Measurements from ENCODE around the gene TMEM255A.

TMEM255A gene

GRCh38 chrX:120274958-120275357 lies 36.3 kb downstream of the TMEM255A start:
- Histone ChIP-seq H3K9me2 (replicated peaks; ENCODE audit: insufficient read depth, low read length) (no peaks in the 10 kb centered on the region), H3K9me3 (ENCODE audit: insufficient read depth, low read length) (no peaks in the 10 kb centered on the region), H3K79me2 (ENCODE audit: insufficient read depth, low read length) (no peaks in the 10 kb centered on the region), H2AFZ (ENCODE audit: low read depth, low read length, severe bottlenecking) (no peak overlapping the region), H3K4me3 (ENCODE audit: insufficient read depth, low read length, poor library complexity, severe bottlenecking) (no peak overlapping the region), H3K27ac (ENCODE audit: low read depth, low read length) (no peak overlapping the region), H3F3A (ENCODE audit: insufficient read depth) (no peaks in the 10 kb centered on the region), H4K20me1 (ENCODE audit: low read depth, low read length) (no peaks in the 10 kb centered on the region), H3K4me2 (ENCODE audit: low read depth, low read length, poor library complexity, severe bottlenecking) (no peak overlapping the region), H3K27me3 (ENCODE audit: low read length) (no peaks in the 10 kb centered on the region), H3K9ac (ENCODE audit: low read length) (no peak overlapping the region), H3K36me3 (ENCODE audit: low read length) (no peaks in the 10 kb centered on the region)
- no peak for TF ChIP-seq CTCF (IDR thresholded peaks at IDR 0.05; ENCODE audit: insufficient read depth, low read length, poor library complexity, severe bottlenecking)
- no peak for TF ChIP-seq EZH2phosphoT487 (conservative IDR thresholded peaks at IDR 0.05; ENCODE audit: low read length)

DNA sequence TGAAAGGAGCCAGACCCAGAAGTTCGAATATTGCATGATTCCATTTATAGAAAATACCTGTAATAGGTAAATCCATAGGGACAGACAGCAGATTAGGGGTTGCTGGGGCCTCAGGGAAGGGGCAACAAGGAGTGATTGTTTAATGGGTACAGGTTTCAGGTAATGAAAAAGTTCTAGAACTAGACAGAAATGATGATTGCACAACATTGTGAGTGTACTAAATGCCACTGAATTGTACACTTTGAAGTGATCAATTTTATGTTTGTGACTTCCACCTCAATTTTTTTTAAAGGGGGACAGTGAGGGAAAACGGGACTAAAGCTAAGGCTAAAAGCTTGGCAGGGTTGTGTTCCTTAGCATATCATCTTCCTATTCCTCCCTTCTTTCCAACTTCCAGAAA lies 37.1 kb downstream of the TMEM255A start:
- no peaks in the 10 kb centered on the region for H3K79me2 ChIP-seq (ENCODE audit: insufficient read depth, low read length)
- no peak overlapping the region for H3K4me3 ChIP-seq (ENCODE audit: insufficient read depth, low read length, poor library complexity, severe bottlenecking)
- H3K27me3 ChIP-seq (ENCODE audit: low read length): no peaks in the 10 kb centered on the region
- H3K9me2 ChIP-seq (replicated peaks; ENCODE audit: insufficient read depth, low read length): no peaks in the 10 kb centered on the region
- H3F3A ChIP-seq (ENCODE audit: insufficient read depth): no peaks in the 10 kb centered on the region
- no peaks in the 10 kb centered on the region for H4K20me1 ChIP-seq (ENCODE audit: low read depth, low read length)
- no peak overlapping the region for H2AFZ ChIP-seq (ENCODE audit: low read depth, low read length, severe bottlenecking)
- H3K36me3 ChIP-seq (ENCODE audit: low read length): no peaks in the 10 kb centered on the region
- no peak overlapping the region for H3K9ac ChIP-seq (ENCODE audit: low read length)
- TF ChIP-seq EZH2phosphoT487 (conservative IDR thresholded peaks at IDR 0.05; ENCODE audit: low read length) (no peak), CTCF (IDR thresholded peaks at IDR 0.05; ENCODE audit: insufficient read depth, low read length, poor library complexity, severe bottlenecking) (no peak)
- H3K27ac ChIP-seq (ENCODE audit: low read depth, low read length): no peak overlapping the region
- H3K9me3 ChIP-seq (ENCODE audit: insufficient read depth, low read length): no peaks in the 10 kb centered on the region
- no peak overlapping the region for H3K4me2 ChIP-seq (ENCODE audit: low read depth, low read length, poor library complexity, severe bottlenecking)

DNA sequence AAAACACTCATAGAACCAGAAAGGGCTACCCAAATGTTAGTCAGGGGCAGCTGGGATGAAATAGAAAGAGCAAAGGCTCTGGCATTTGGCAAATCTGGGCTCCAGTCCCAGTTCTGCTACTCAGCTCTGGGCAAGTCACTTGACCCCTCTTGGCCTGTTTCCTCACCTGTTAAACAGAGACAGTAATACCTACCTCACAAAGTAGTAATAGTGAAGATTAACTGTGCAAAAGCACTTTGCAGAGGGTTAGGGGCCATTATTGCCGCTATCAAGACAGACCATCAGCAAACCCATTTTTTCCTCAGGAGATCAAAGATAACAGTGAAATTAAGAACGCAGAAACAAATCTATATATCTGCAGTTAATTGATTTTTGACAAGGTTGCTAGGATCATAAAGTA lies 40.0 kb downstream of the TMEM255A start:
- TF ChIP-seq CTCF (IDR thresholded peaks at IDR 0.05; ENCODE audit: insufficient read depth, low read length, poor library complexity, severe bottlenecking): no peak
- no peak for TF ChIP-seq EZH2phosphoT487 (conservative IDR thresholded peaks at IDR 0.05; ENCODE audit: low read length)
- Histone ChIP-seq H4K20me1 (ENCODE audit: low read depth, low read length) (no peaks in the 10 kb centered on the region), H3K4me2 (ENCODE audit: low read depth, low read length, poor library complexity, severe bottlenecking) (no peak overlapping the region), H3K79me2 (ENCODE audit: insufficient read depth, low read length) (no peaks in the 10 kb centered on the region), H3K9me2 (replicated peaks; ENCODE audit: insufficient read depth, low read length) (no peaks in the 10 kb centered on the region), H3K27me3 (ENCODE audit: low read length) (no peaks in the 10 kb centered on the region), H3K36me3 (ENCODE audit: low read length) (no peaks in the 10 kb centered on the region), H3K4me3 (ENCODE audit: insufficient read depth, low read length, poor library complexity, severe bottlenecking) (no peak overlapping the region), H3K9ac (ENCODE audit: low read length) (no peak overlapping the region), H3F3A (ENCODE audit: insufficient read depth) (no peaks in the 10 kb centered on the region), H2AFZ (ENCODE audit: low read depth, low read length, severe bottlenecking) (no peak overlapping the region), H3K9me3 (ENCODE audit: insufficient read depth, low read length) (no peaks in the 10 kb centered on the region), H3K27ac (ENCODE audit: low read depth, low read length) (no peak overlapping the region)

GRCh38 chrX:120270567-120270966 lies 40.7 kb downstream of the TMEM255A start:
- H4K20me1 ChIP-seq (ENCODE audit: low read depth, low read length): no peaks in the 10 kb centered on the region
- no peak overlapping the region for H3K9ac ChIP-seq (ENCODE audit: low read length)
- no peak overlapping the region for H2AFZ ChIP-seq (ENCODE audit: low read depth, low read length, severe bottlenecking)
- H3K36me3 ChIP-seq (ENCODE audit: low read length): no peaks in the 10 kb centered on the region
- no peak overlapping the region for H3K4me2 ChIP-seq (ENCODE audit: low read depth, low read length, poor library complexity, severe bottlenecking)
- no peaks in the 10 kb centered on the region for H3K9me2 ChIP-seq (replicated peaks; ENCODE audit: insufficient read depth, low read length)
- H3K27me3 ChIP-seq (ENCODE audit: low read length): no peaks in the 10 kb centered on the region
- no peaks in the 10 kb centered on the region for H3K9me3 ChIP-seq (ENCODE audit: insufficient read depth, low read length)
- no peaks in the 10 kb centered on the region for H3F3A ChIP-seq (ENCODE audit: insufficient read depth)
- H3K79me2 ChIP-seq (ENCODE audit: insufficient read depth, low read length): no peaks in the 10 kb centered on the region
- no peak for TF ChIP-seq EZH2phosphoT487 (conservative IDR thresholded peaks at IDR 0.05; ENCODE audit: low read length)
- no peak for TF ChIP-seq CTCF (IDR thresholded peaks at IDR 0.05; ENCODE audit: insufficient read depth, low read length, poor library complexity, severe bottlenecking)
- no peak overlapping the region for H3K27ac ChIP-seq (ENCODE audit: low read depth, low read length)
- H3K4me3 ChIP-seq (ENCODE audit: insufficient read depth, low read length, poor library complexity, severe bottlenecking): no peak overlapping the region

Measured in SU-DHL-6 (cell line).